ENCODE measurements around the gene UBA6. TPM values are rescaled to one million over a fixed set of nuclear protein-coding genes. Genes with fewer than 3 reads are reported as not detected.

Gene UBA6
- total and polyA plus RNA-seq, 9 of the 15 experiments (the other 6 are each of a cell fraction or from before 2014, with no cell fraction given), result 22.9 to 139 (median 94.6) TPM

- TF ChIP-seq JUN (IDR thresholded peaks at IDR 0.05; ENCODE audit: borderline replicate concordance, low read depth, low read length) (peak; percentile 77), JUN (CRISPR knock-in tag; IDR thresholded peaks at IDR 0.05; ENCODE audit: borderline replicate concordance) (peak; percentile 72; the same call in 1 of the 2 replicates), KLF10 (CRISPR knock-in tag; IDR thresholded peaks at IDR 0.05) (peak; percentile 99), ARNT (IDR thresholded peaks at IDR 0.05) (peak; percentile 14 to 77; a peak in 3 of 4 replicates), SIN3B (IDR thresholded peaks at IDR 0.05; ENCODE audit: low read depth) (no peak), FOXM1 (IDR thresholded peaks at IDR 0.05; ENCODE audit: low read depth) (peak; percentile 15; the same call in 1 of the 2 replicates), FOXM1 (CRISPR knock-in tag; IDR thresholded peaks at IDR 0.05; ENCODE audit: low read depth) (no peak), TAF7 (tag; IDR thresholded peaks at IDR 0.05) (peak; percentile 100), MCM2 (IDR thresholded peaks at IDR 0.05; ENCODE audit: low read depth) (no peak), CREB3L1 (IDR thresholded peaks at IDR 0.05; ENCODE audit: borderline replicate concordance, low read depth) (no peak), EGR1 (conservative IDR thresholded peaks at IDR 0.05) (peak; percentile 99), SMAD4 (CRISPR knock-in tag; conservative IDR thresholded peaks at IDR 0.05) (peak; percentile 100), ZNF224 (CRISPR knock-in tag; IDR thresholded peaks at IDR 0.05) (no peak), E2F6 (IDR thresholded peaks at IDR 0.05; ENCODE audit: borderline replicate concordance in 1 of 2, extremely low read depth in 1 of 2, insufficient read depth in 1 of 2, insufficient read length in 1 of 2, low read depth in 1 of 2, low read length in 1 of 2, poor library complexity in 1 of 2, severe bottlenecking in 1 of 2) (peak in 1 of 2 experiments; percentile 16), TAL1 (IDR thresholded peaks at IDR 0.05) (peak; percentile 23; the same call in 1 of the 2 replicates), ZNF609 (CRISPR knock-in tag; IDR thresholded peaks at IDR 0.05; ENCODE audit: borderline replicate concordance) (no peak)
Measured at GRCh38 chr4:67721770-67722597, 21.0 kb upstream of the UBA6 start (continued).

Data from K562 (cell line).